22Rv1 (cell line): ENCODE data around the gene DPYSL4.

ENCODE experiments used
- H3K27ac ChIP-seq: fragments of 450-650 bp; 2 replicates; pipeline ENCODE4 v1.5.1; 2017
- CTCF ChIP-seq: fragments of 450-650 bp; IDR thresholded peaks from 2 replicates; pipeline ENCODE4 v1.5.1; 2017; ENCODE audit warnings: mild to moderate bottlenecking
- ZFX ChIP-seq: fragments of 450-650 bp; IDR thresholded peaks from 2 replicates; pipeline ENCODE4 v1.6.1; 2017; ENCODE audit warnings: antibody characterized with exemption, borderline replicate concordance

The DPYSL4 gene

GRCh38 chr10:132189810-132190422, 3.2 kb downstream of the DPYSL4 start:
- TF ChIP-seq ZFX (no peak), CTCF (no peak)
- H3K27ac ChIP-seq, result no peak overlapping the region

DNA sequence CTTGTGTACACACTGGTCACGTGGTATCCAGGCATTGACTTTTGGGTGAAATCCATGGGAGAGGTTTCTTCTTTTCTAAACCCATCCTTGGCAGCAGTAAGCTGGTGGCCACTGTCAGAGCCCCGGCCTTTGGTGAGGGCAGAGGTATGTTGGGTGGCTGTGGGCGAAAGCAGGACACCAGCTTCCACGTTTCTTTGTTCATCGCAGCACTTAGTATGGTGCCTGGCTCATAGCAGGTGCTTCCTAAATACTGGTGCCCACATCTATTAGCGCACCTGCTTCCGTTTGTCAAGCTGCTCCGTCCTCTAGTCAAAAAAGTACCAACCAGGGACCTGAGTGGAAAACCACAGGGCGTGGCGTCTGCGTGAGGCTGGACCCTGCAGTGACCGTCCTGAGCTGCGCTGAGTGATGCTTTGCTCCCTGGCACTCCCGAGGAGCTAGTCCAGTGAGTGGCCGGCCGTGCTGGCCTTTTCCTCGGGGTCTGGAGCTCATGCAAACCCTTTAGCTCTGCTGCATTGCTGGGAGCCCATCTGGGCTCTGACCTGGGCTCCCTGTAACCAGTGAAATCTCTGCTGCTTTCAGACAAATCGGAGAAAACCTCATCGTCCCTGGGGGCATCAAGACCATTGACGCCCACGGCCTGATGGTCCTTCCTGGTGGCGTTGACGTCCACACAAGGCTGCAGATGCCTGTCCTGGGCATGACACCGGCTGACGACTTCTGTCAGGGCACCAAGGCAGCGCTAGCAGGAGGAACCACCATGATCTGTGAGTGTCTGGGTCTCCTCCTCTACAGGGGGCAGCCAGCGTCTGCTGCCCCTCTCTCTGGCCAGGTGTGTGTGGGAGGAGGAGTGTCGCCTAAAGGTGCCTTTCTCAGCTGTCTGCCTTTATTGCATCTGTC, 5.6 kb downstream of the DPYSL4 start:
- TF ChIP-seq CTCF, result no peak
- TF ChIP-seq ZFX, result no peak
- H3K27ac ChIP-seq, result no peak overlapping the region

DNA sequence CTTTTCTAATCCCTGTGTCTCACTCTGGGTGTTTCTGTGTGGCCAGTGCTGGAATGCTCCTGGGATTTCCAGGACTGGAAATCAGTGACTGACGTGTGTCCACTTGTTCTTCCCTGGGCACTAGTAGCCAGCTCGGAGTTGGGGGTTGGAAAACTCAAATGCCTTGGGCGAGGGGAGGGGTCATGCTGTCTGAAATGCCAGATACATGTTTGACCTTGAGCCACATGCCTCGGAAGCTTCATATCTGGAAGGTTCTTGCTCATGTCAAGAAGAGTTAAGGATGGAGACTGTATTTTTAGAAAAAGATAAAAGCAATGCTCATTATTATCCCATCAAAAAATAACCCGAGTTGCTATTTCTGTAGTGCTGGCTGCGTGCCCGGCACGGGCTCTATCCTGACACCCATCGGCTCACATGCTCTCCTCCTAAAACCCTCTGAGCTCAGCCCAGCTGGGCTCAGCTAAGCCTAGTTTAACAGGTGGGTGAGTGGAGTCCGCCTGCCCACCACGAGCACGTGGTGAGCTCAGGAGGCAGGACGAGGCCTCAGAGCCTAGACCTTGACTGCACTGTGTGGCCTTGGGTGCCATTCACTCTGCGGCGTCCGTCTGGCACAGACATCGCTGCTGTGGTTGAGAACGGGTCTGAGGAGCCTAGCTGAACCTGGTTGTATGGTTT, 6.4 kb downstream of the DPYSL4 start:
- TF ChIP-seq ZFX (no peak), CTCF (no peak)
- no peak overlapping the region for H3K27ac ChIP-seq

GRCh38 chr10:132193907-132194552, 7.3 kb downstream of the DPYSL4 start:
- TF ChIP-seq ZFX (no peak), CTCF (no peak)
- no peak overlapping the region for H3K27ac ChIP-seq

DNA sequence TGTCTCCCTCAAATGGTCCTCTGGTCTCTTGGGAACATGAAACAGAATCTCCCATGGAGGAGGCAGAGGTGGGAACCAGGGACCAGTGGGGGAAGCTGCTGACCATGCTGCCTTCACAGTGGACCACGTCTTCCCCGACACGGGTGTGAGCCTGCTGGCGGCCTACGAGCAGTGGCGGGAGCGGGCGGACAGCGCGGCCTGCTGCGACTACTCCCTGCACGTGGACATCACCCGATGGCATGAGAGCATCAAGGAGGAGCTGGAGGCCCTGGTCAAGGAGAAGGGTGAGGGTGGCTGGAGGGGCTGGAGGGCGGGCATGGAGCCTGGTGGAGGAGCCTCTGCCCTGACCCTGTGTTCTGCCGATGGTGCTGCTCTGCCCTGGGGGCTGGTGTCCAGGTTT, 8.0 kb downstream of the DPYSL4 start:
- H3K27ac ChIP-seq, result no peak overlapping the region
- no peak for TF ChIP-seq CTCF
- no peak for TF ChIP-seq ZFX

DNA sequence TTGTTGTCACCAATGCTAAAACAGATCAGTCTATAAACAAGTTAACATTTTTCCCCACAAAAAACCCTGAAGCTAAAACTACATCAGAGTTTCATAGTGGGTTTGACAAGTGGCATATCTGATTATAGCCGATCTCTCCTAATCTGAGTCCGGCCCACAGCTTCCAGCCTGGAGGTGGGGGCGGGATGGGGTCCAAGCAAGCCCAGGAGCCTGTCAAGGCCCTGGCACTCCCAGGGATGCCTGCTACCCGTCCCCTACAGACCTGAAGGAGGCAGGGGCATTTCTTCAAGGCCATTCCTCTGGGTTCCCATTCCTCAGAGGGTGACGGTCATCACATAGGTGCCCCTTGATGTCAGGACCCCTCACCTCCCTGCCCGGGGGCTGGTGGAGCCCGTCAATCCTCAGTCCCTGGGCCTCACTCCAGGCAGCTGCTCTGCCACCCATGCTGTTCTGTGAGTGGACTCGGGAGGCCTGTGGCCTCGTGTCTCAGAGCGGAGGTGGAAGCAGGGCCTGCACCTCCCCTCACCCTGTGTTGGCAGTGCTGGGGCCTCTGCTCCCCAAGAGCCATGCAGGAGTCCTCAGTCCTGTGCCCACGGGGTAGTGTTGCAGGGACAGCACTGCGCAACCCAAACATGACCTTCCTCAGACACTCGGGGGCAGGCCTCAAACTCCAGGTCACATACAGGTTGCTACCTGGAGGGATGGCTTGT, 8.8 kb downstream of the DPYSL4 start:
- TF ChIP-seq CTCF (no peak), ZFX (no peak)
- no peak overlapping the region for H3K27ac ChIP-seq
